Muscle of leg (tissue), 11 donors: ENCODE data around the gene FGF22. TPM values are rescaled to one million over a fixed set of nuclear protein-coding genes. Genes with fewer than 3 reads are reported as not detected.
A peak's percentile ranks its signal among the peaks of the same experiment; 100 is the strongest.

ENCODE experiments used
- DNase-seq: peaks from one replicate; pipeline ENCODE4 v3.0.0; 2013
- H3K27ac ChIP-seq: one replicate; pipeline ENCODE4 v1.5.1; 2013; ENCODE audit warnings: mild to moderate bottlenecking, low read length, control low read depth
- H3K27me3 ChIP-seq: one replicate; pipeline ENCODE4 v1.6.1; 2013; ENCODE audit warnings: low read length; ENCODE audit not compliant: control insufficient read depth, insufficient read depth
- H3K36me3 ChIP-seq: one replicate; pipeline ENCODE4 v1.6.1; 2013; ENCODE audit warnings: low read length; ENCODE audit not compliant: control insufficient read depth, insufficient read depth
- H3K4me1 ChIP-seq: one replicate; pipeline ENCODE4 v1.6.1; 2013; ENCODE audit warnings: low read length; ENCODE audit not compliant: control insufficient read depth, insufficient read depth
- H3K4me3 ChIP-seq: one replicate; pipeline ENCODE4 v1.5.1; 2013; ENCODE audit warnings: low read length, control low read depth
- H3K9me3 ChIP-seq: replicated peaks from 2 replicates; pipeline ENCODE4 v1.6.1; 2013; ENCODE audit warnings: low read depth, low read length; ENCODE audit not compliant: control insufficient read depth
- WGBS: methylation state at CpG from one replicate; pipeline ENCODE4 v1.1.5; 2013; ENCODE audit warnings: missing lambda C conversion rate; ENCODE audit not compliant: insufficient coverage; 5-methylcytosine and 5-hydroxymethylcytosine counted together
- polyA plus RNA-seq, 8 donors: library from polyadenylated mRNA; unstranded; fragments of 120-200 nt; gene quantifications; one replicate each; pipeline versions ENCODE4 v1.2.1 to v1.2.3, GENCODE V29; 2013; ENCODE audit warnings: inconsistent platforms in 1 of 8, low replicate concordance in 1 of 8; ENCODE audit not compliant: insufficient read length in 8 of 8, insufficient read depth in 1 of 8
- total RNA-seq: library from RNA; stranded (reverse); fragments of 120-200 nt; gene quantifications from one replicate; pipeline ENCODE4 v1.2.4, GENCODE V29; 2013

Gene FGF22
- total and polyA plus RNA-seq, 9 donors, result 0.04 to 0.38 (median 0.15) TPM

- peaks cover 14% of the 10 kb centered on the region for H3K4me1 ChIP-seq
- H3K27ac ChIP-seq, result no peak overlapping the region
- no peak for DNase-seq
- H3K27me3 ChIP-seq, result no peaks in the 10 kb centered on the region
- 81% methylated on average over 18 of the region's 24 CpGs for WGBS
- H3K4me3 ChIP-seq, result no peak overlapping the region
- H3K9me3 ChIP-seq, result no peaks in the 10 kb centered on the region
- H3K36me3 ChIP-seq, result peaks cover 54% of the 10 kb centered on the region
Measured at GRCh38 chr19:651991-652390, 12.3 kb downstream of the FGF22 start.

GRCh38 chr19:652467-653389, 13.0 kb downstream of the FGF22 start:
- H3K9me3 ChIP-seq, result no peaks in the 10 kb centered on the region
- peaks cover 20% of the 10 kb centered on the region for H3K4me1 ChIP-seq
- no peak for DNase-seq
- no peak overlapping the region for H3K4me3 ChIP-seq
- no peaks in the 10 kb centered on the region for H3K27me3 ChIP-seq
- 93% methylated on average over 46 of the region's 54 CpGs for WGBS
- no peak overlapping the region for H3K27ac ChIP-seq
- H3K36me3 ChIP-seq, result peaks cover 51% of the 10 kb centered on the region

- Histone ChIP-seq H3K4me3 (no peak overlapping the region), H3K27me3 (no peaks in the 10 kb centered on the region), H3K9me3 (no peaks in the 10 kb centered on the region), H3K27ac (peak overlapping the region; percentile 59), H3K4me1 (peaks cover 22% of the 10 kb centered on the region), H3K36me3 (peaks cover 51% of the 10 kb centered on the region)
- WGBS, result 79% methylated on average over 16 of the region's 17 CpGs
- DNase-seq, result no peak
Measured at GRCh38 chr19:653425-653824, 13.7 kb downstream of the FGF22 start.

- no peaks in the 10 kb centered on the region for H3K27me3 ChIP-seq
- DNase-seq, result no peak
- peaks cover 34% of the 10 kb centered on the region for H3K36me3 ChIP-seq
- no peak overlapping the region for H3K27ac ChIP-seq
- H3K9me3 ChIP-seq, result no peaks in the 10 kb centered on the region
- 71% methylated on average over 17 of the region's 17 CpGs for WGBS
- H3K4me3 ChIP-seq, result no peak overlapping the region
- H3K4me1 ChIP-seq, result peaks cover 36% of the 10 kb centered on the region
Measured at GRCh38 chr19:655691-656090, 16.0 kb downstream of the FGF22 start.

GRCh38 chr19:656751-657559, 17.3 kb downstream of the FGF22 start:
- H3K27ac ChIP-seq, result no peak overlapping the region
- H3K27me3 ChIP-seq, result no peaks in the 10 kb centered on the region
- 82% methylated on average over 34 of the region's 43 CpGs for WGBS
- H3K4me1 ChIP-seq, result peaks cover 48% of the 10 kb centered on the region
- no peak overlapping the region for H3K4me3 ChIP-seq
- no peaks in the 10 kb centered on the region for H3K9me3 ChIP-seq
- H3K36me3 ChIP-seq, result peaks cover 26% of the 10 kb centered on the region
- DNase-seq, result no peak

GRCh38 chr19:657611-658010, 17.9 kb downstream of the FGF22 start:
- no peaks in the 10 kb centered on the region for H3K9me3 ChIP-seq
- DNase-seq, result no peak
- no peak overlapping the region for H3K27ac ChIP-seq
- peaks cover 52% of the 10 kb centered on the region for H3K4me1 ChIP-seq
- WGBS, result 86% methylated on average over 19 of the region's 19 CpGs
- H3K36me3 ChIP-seq, result peaks cover 19% of the 10 kb centered on the region
- no peak overlapping the region for H3K4me3 ChIP-seq
- H3K27me3 ChIP-seq, result no peaks in the 10 kb centered on the region

GRCh38 chr19:658059-658839, 18.6 kb downstream of the FGF22 start:
- Histone ChIP-seq H3K27ac (no peak overlapping the region), H3K36me3 (peaks cover 13% of the 10 kb centered on the region), H3K4me1 (peaks cover 52% of the 10 kb centered on the region), H3K4me3 (no peak overlapping the region), H3K27me3 (no peaks in the 10 kb centered on the region), H3K9me3 (no peaks in the 10 kb centered on the region)
- 78% methylated on average over 33 of the region's 33 CpGs for WGBS
- DNase-seq, result no peak

- DNase-seq, result no peak
- H3K36me3 ChIP-seq, result peaks cover 5% of the 10 kb centered on the region
- H3K27me3 ChIP-seq, result no peaks in the 10 kb centered on the region
- WGBS, result 75% methylated on average over 40 of the region's 50 CpGs
- H3K9me3 ChIP-seq, result no peaks in the 10 kb centered on the region
- H3K27ac ChIP-seq, result no peak overlapping the region
- H3K4me3 ChIP-seq, result no peak overlapping the region
- peaks cover 53% of the 10 kb centered on the region for H3K4me1 ChIP-seq
Measured at GRCh38 chr19:658916-659839, 19.5 kb downstream of the FGF22 start.

- Histone ChIP-seq H3K4me1 (peaks cover 63% of the 10 kb centered on the region), H3K27ac (no peak overlapping the region), H3K27me3 (no peaks in the 10 kb centered on the region), H3K4me3 (peak overlapping the region; percentile 73), H3K9me3 (no peaks in the 10 kb centered on the region), H3K36me3 (peaks cover 5% of the 10 kb centered on the region)
- 54% methylated on average over 19 of the region's 20 CpGs for WGBS
- DNase-seq, result no peak
Measured at GRCh38 chr19:660793-661426, 21.2 kb downstream of the FGF22 start.
